Stimulated activated CD4-positive, alpha-beta T cell treated with anti-CD3 and anti-CD28 coated beads, Interleukin-1b, Interleukin-23, amount 100 ng/mL, for 48 hours (primary cell): Measurements from ENCODE around the gene TMEM212.
"Not testable (repeated sequence)": the region's sequence is repeated elsewhere in the genome, so short reads cannot be mapped to it uniquely, and the experiment has no call there.

Source experiments
- DNase-seq: peaks from one replicate; pipeline ENCODE4 v3.0.0-alpha.2; 2020

TMEM212 gene

DNA sequence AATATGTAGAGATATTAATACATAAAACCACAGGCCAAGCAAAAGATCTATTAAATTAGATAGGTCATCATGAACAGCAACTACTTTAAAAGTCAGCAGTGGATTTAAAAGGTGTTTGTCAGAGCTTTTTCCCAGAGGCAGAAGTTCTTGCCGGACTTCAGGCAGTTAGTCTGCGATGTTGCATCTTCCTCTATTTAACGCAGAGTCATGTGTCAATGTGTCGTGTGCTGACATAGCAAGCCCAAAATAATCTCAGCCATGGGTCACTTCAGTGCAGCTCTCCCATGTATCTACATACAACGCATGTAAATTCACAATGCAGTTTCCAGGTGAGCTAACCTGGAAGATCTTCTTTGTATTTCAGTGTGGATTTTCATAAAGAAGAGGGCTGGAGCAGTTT is 8.0 kb upstream of the TMEM212 start:
- DNase-seq: no peak

- no peak for DNase-seq
These were observed 7.5 kb upstream of the TMEM212 start for GRCh38 chr3:171835613-171836012.

DNA sequence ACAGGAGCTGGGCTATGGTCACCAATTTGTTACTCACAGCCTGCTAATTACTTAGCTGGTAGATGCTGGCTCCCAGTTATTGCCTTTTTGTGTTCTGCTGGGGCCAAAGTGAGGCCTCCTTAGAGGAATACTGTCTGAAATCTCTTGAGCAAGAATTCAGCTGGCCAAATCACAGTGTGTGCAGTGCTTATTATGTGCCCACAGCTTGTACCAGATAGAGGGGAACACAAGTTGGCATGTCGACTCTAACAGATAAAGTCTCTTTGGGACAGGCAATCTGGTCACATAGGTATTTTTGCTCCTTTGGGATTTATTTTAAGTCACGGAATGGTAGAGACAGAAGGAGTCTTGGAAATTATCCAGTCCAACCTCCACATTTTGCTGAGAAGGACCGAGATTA is 6.3 kb upstream of the TMEM212 start:
- DNase-seq: no peak

- DNase-seq: no peak
These were observed 5.5 kb upstream of the TMEM212 start for GRCh38 chr3:171837698-171838097.

GRCh38 chr3:171838218-171838720 is 4.9 kb upstream of the TMEM212 start:
- no peak for DNase-seq

- DNase-seq: no peak
These were observed 3.9 kb upstream of the TMEM212 start for GRCh38 chr3:171839270-171839669.

DNA sequence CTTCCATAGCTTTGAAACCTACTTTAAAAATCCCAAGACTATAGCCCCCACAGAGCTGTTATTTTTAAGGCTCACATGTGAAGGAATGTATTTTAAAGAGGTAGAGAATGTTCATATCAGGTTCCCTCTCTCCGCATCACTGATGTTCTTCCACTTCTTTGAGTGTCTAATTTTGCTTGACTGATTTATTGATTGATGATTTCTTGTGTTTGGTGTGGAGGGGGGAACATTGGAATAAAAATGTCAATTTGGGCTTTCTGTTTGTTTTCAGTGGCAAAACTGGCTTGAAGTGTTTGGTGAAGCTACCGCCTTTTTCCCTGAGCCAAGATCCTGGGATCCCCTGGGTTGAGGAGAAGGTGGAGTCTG is 2.7 kb upstream of the TMEM212 start:
- no peak for DNase-seq

DNA sequence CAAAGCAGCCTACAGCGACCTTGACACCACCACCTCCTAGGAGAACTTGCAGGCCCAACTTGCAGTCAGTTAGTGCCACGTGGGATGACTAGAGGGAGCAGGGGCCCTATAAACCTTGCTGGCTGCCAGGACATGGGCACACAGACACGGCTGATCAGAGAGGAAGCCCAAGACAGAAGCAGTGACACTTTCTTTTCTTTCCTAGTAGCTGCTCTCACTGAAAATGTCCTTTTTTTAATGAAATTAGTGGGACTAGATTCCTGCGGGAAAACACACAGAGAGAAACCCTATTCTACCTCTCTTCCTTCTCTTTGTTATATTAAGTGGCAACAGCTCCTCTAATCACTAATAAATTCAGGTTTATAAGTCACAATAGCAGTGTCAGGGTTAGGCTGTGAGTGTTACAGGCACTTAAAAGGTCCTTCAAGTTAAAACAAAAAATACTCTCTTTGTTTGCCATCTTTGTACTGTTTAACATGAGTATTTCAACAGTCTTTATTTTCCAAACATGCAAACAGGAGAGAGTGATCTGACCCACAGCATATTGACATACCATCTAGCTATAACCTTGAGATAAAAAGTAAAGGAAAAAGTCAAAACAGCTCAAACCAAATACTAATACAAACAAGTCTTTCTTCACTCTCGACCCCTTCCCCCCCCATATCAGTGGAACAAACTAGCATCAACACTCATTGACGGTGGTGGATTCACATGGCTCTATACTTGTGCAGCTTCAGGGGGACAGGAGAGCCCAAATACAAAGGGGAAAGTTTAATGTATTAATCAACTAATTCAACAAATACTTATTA is 2.1 kb upstream of the TMEM212 start:
- DNase-seq: no peak

DNA sequence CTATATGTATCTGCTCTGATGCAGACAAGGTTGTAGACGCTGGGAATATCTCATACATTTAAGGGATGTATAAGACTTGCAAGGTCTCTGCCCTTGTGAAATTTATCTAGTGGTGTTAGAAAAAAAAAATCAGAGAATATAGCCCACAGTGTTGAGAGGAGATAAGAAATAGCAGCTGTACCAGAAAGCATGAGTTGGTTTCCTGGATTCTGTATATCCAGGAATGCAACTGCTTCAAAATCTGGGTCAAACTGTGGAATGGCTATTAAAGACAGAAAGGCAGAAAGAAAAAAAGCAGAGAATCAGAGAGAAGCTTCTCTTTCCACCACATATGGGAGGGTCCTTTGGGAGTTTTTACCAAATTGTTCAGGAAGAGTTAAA is 1.5 kb upstream of the TMEM212 start:
- no peak for DNase-seq

- no peak for DNase-seq
These were observed 1.7 kb downstream of the TMEM212 start for GRCh38 chr3:171844873-171845272.

GRCh38 chr3:171845481-171846284 is 2.5 kb downstream of the TMEM212 start:
- no peak for DNase-seq

- no peak for DNase-seq
These were observed 3.4 kb downstream of the TMEM212 start for GRCh38 chr3:171846597-171846996.

- DNase-seq: no peak
These were observed 4.0 kb downstream of the TMEM212 start for GRCh38 chr3:171847133-171847532.

GRCh38 chr3:171847595-171848259 is 4.6 kb downstream of the TMEM212 start:
- DNase-seq: no peak

DNA sequence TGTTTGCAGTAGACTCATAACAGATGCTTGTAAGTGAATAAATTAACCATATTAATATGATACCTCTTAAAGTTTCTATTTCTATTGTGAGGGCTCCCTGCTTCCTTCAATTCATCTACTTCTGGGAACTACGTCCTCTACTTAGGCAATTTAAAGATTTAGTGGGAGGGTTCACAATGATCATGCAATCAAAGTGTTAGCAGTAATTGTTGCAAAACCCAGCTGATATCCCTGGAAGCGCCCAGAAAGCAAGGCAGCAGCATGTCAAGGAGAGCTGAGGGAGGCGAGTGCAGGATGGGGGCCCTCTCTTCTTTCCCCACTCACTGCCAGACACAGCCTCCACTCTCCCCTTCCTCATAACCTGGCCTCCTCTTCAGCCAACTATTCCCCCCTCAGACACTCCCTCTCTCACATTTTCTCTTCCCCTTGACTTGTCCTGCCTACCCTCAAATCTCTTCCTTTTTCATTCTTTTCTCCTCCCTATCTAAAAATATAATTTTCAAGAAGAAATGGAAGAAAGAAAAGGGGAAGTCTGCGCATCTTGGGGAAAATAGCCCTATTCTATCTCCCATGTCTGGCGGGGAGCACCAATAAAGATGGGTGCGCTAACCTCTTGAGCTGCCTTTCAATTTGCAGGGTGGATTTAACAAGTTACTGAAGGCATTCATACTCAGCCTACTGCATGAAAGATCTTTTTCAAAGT is 6.6 kb downstream of the TMEM212 start:
- no peak for DNase-seq

DNA sequence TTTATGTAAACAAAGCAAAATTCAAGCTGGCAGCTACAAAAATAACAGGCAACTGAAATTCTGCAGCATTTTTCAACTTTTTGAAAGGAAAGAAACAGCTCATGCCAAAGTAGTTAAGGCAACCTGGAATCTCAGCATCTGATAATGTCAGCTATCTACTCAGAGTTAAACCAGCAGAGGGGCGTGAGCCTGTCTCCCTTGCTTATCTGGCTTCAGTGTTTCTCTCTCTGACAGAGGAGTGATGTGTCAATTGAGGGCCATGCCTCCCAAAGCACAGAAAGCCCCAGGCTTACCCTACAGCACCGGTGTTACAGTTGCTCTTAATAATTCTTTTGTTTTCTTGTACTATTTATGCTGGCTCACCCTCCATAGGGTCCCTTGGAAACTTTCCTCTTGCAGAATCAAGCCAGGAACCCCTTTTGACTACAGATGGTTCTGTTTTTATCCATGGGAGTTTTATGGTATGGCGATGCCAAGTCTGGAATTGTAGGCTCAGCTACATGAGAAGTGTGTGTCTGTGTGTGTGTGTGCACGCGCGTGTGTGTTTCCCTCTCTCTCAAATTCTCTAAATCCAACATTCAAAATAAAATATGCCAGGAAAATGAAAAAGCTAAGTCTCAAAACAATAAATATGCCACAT is 7.3 kb downstream of the TMEM212 start:
- DNase-seq: no peak

GRCh38 chr3:171850960-171851659 is 8.0 kb downstream of the TMEM212 start:
- DNase-seq: no peak

GRCh38 chr3:171851660-171852058 is 8.5 kb downstream of the TMEM212 start:
- DNase-seq: no peak

- DNase-seq: no peak
These were observed 11.6 kb downstream of the TMEM212 start for GRCh38 chr3:171854649-171855305.

DNA sequence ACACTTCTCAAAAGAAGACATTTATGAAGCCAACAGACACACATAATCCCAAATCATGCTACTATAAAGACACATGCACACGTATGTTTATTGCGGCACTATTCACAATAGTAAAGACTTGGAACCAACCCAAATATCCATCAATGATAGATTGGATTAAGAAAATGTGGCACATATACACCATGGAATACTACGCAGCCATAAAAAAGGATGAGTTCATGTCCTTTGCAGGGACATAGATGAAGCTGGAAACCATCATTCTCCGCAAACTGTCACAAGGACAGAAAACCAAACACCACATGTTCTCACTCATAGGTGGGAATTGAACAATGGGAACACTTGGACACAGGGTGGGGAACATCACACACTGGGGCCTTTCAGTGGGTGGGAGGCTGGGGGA is 15.6 kb downstream of the TMEM212 start:
- DNase-seq: not testable (repeated sequence)

GRCh38 chr3:171860830-171861535 is 17.8 kb downstream of the TMEM212 start:
- no peak for DNase-seq
